Activated CD4-positive, alpha-beta T cell treated with anti-CD3 and anti-CD28 coated beads, Interleukin-10, Interleukin-2, amounts not matched to agents 100 ng/mL and 50 ng/mL, durations not matched to agents 16 hours and 8 hours (primary cell): ENCODE measurements around the gene PWWP2A.
A peak's percentile ranks its signal among the peaks of the same experiment; 100 is the strongest.
"Not testable (repeated sequence)": the region's sequence is repeated elsewhere in the genome, so short reads cannot be mapped to it uniquely, and the experiment has no call there.

Experiments used
- DNase-seq: peaks from one replicate; pipeline ENCODE4 v3.0.0-alpha.2; 2020

PWWP2A gene

DNA sequence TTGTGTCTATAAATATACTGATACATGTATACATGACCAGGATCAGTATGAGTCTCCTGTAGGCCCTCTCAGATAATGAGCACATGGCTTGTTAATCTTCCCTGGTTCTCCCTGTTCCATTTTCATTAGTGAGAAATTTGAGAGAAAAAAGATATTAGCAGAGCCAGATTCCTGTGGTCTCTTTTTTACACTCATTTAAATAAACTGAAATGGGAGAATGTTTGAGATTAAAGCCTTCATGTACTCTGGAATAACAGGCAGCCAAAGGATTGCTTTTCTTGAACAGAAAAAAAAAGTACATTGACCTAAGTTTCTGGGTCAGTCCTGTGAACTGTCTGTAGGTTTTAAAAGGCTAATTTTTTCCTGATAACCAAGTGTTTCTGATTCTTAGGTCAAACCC lies 44.2 kb downstream of the PWWP2A start:
- DNase-seq = no peak

DNA sequence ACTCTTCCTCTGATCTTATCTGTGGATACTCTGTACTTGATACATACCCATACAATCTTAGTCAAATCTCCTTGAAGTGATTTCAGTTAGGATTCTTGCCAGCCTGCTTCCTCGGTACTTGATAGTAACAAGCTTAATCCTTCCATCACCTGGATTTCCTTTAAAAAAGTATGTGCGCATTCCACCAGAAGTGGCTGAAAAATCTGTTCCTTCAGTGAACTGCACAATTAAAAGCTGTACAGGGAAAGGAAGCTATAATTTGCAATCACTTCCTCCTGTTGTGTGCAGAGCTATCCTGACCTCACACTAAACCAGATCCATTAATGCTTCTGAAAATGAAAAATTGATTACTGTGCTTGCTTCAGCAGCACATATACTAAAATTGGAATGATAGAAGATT lies 47.3 kb downstream of the PWWP2A start:
- DNase-seq = no peak

DNA sequence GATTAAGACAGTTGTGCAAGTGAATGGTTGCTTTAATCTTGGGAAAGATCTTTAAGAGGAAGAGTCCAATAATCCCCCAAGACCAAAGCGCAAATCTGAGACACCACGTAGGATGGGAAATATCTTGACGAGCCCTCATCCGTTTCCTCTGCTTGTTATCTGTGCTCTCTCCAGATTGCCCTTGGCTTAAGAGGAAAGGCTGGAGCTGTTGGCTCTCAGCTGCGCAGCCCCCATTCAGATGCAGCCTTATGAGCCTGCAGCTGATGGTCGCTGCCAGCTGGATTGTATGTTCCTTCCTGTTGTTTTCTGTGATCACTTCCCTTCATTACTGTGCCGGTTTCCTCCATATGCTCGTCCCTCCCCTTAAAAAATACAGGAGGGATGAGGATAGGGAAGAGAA lies 47.7 kb downstream of the PWWP2A start:
- no peak for DNase-seq

DNA sequence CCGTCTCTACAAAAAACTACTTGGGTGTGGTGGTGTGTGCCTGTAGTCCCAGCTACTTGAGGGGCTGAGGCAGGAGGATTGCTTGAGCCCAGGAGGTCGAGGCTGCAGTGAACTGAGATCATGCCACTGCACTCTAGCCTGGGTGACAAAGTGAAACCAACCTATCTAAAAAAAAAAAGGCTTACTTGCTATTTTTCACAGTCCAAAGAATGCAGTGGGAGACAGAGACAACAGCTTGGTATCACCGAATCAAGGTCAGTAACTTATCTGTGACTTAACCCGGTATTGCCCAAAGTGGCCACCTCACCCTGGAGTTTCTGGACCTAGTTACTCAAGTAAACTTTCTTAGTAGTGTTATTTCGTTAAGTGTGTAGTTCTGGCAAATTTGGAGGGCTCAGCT lies 50.1 kb downstream of the PWWP2A start:
- not testable (repeated sequence) for DNase-seq

DNA sequence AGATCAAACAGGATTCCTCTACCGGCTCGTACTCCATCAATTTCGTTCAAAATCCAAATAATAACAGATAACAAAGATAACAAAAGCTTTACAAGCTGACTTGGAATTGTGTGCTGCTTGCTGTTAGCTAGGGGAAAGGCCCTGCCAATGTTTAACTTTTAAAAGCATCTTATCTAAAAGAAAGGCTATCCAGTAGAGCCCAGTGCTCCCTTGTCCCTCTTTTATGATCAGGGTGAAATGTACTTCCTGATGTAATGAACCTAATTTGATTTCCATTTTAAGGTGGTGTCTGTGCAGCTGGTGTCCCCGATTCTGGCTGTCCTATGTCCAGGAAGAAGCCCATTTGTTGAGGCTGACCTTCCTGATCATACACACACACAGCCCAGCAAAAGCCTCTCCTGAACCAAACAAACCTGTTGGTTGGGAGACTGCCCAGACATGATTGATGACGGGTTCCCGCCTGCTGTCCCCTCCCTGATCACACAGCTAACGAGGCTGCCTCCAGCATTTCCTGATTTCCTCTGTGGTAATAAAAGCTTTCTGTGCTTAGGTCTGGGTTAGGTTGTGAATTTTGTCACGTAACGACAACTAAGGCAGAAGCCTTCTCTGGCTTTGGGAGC lies 54.1 kb downstream of the PWWP2A start:
- DNase-seq = no peak

DNA sequence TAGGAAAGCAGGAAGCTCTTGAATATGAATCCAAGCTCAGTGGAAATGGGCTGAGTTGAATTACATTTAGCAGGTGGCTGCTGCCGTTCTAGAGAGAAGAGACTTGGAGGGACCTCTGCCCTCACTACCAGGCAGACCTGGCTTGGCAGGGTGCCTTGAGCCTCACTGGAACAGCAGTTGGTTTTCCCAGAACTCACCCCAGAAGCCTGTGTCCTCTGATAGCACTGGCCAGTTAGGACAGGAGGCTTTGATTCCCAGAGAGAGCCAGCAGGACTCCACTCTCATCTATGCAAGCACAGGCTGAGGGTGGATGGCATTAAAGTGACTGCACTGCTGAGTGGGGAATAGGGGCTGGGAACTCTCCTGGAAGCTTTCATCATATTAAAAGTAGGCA lies 54.8 kb downstream of the PWWP2A start:
- no peak for DNase-seq

DNA sequence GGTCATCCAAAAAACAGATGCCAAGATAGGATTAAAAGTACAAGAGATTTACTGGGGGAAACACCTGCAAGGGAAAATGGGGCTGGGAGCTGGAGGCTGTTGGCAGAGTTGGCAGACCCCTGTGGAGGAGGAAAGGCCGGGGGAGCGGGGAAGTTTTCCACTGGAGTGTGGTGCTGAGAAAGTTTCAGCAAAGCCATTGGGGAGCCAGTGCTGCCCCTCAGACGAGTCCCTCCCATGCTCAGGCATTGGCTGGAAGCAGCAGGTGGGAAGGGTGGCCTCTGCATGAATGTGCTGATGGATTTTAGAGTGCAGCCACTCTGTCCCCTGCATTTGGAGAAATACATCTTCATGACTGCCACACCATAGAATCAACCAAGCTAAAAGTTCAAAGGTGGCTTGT lies 57.5 kb downstream of the PWWP2A start:
- DNase-seq = no peak

DNA sequence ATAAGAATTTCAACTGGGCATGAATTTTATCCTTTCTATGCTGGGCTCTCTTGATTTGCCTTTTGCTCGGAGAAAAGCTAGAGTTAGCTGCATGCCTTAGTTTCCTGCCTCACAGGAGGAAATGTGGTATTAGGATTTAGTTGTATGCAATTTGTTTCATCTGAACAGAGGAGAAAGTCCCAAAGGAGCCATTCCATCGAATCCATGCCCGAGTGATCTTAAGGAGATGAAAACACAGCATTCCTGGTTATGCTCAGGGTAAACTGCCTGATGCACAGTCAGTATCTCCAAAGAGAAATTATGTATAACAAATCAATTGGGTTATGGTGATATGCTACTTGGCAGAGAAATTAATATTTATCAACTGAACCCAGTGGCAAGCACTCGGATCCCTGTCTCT lies 59.2 kb downstream of the PWWP2A start:
- DNase-seq = no peak

DNA sequence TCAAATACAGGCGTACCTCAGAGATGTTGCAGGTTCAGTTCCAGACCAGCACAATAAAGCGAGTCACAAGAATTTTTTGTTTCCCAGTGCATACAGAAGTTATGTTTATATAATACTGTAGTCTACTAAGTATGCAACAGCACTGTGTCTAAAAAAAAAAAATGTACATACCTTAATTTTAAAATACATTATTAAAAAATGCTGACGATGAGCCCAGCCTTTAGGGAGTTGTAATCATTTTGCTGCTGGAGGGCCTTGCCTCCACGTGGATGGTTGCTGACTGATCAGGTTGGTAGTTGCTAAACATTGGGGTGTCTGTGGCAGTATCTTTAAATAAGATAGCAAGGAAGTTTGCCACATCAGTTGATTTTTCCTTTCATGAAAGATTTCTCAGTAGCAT lies 62.0 kb downstream of the PWWP2A start:
- DNase-seq = no peak

DNA sequence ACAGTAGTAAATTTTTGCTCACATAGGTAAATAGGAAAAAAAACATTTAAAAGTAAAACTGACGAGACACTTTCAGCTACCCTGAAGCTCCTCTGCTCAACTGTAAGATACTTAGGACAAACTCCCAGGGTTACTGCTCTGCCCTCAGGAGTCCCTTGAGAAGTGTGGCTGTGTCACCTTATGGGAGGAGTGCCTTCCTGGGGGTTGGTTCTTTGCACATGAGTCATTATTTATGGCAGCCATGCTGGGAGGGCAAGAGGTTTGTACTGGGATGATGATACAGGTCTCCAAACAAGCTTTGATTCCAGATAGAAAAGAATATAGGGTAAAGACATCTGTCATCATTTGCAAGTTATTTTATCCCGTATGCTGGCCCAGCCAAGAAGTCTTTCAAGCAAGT lies 64.4 kb downstream of the PWWP2A start:
- no peak for DNase-seq

DNA sequence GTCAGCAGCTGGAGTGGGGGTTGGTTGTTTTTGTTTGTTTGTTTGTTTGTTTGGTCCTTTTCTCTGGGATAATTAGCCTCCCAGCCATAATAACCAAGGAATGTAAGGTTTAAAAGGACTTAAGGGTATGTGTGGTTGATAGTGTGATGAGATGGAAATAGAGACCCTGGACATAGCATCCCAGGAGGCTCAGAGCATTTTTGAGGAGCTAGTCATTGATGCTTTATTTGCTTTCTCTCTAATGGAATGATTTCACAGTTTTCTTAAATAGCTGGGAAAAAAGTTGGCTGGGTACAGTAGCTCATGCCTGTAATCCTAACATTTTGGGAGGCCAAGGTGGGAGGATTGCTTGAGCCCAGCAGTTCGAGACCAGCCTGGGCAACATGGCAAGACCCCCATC lies 65.2 kb downstream of the PWWP2A start:
- no peak for DNase-seq

DNA sequence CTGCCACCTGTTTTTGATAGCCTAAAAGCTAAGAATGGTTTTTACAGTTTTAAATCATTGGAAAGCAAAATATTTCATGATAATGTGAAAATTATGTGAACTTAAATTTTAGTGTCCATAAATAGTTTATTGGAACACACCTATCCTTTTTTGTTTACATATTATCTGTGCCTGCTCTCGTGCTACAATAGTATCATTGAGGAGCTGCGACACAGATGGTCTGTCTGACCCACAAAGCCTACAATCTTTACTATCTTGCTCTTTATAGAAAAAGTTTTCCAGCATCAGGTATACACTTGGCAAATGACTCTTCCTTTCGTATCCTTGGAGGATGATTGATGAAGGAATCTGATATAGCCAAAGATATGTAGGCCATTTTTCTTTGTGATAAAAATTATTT lies 70.2 kb downstream of the PWWP2A start:
- no peak for DNase-seq

DNA sequence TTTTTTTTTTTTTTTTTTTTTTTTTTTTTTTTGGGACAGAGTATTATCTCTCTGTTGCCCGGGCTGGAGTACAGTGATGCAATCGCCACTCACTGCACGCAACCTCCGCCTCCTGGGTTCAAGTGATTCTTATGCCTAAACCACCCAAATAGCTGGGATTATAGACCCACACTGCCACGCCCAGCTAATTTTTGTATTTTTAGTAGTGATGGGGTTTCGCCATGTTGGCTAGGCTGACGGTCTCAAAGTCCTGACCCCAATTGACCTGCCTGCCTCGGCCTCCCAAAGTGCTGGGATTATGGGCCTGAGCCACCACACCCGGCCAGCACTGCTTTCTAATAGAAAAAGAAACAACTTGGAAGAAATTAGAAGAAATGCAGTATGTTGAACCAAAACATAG lies 71.1 kb downstream of the PWWP2A start:
- no peak for DNase-seq

DNA sequence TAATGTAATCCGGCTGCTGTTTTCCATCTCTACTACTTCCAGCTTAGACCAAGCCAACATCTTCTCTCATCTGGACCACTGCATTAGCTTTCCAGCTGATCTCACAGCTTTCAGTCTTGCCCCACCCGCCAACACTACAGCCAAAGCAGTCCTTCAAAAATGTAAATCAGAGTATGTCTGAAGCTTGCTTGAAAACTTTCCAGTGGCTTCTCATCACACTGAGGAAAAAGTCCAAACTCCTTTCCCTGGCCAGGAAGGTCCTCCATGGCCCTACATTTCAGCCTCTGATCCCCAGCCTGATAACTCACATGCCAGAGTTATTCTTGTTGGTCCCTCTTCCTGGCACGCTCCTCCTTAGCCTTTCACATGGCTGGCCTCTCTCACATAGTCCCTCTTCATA lies 71.8 kb downstream of the PWWP2A start:
- no peak for DNase-seq

DNA sequence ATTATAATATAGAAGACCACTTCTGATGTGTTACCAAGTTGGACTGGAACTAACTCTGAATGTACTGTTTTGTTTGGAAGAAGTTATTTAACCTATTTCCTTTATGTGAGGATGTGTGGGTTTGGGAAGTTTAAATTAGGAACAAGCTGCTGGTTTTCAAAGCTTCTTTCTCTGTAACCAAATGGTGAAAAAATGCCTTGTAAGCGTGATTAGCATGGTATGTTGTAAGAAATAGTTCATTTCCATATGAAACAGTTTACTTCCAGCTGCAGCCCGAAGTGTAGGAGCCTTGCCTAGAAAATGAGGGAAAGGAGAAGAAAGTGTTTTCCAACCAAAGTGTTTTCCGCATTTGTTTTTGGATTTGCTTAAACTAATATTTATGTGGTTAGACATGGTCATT lies 74.3 kb downstream of the PWWP2A start:
- DNase-seq = no peak

DNA sequence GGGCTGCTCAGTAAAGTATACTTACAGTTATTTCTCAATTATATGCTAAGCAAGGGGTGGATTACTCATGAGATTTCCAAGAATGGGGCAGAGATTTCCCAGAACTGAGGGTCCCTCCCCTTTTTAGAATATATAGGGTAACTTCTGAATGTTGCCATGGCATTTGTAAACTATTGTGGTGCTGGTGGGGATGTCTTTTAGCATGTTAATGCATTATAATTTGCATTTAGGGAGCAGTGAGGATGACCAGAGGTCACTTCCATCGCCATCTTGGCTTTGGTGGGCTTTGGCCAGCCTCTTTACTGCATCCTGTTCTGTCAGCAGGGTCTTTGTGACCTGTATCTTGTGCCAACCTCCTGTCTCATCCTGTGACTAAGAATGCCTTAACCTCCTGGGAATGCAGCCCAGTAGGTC lies 74.9 kb downstream of the PWWP2A start:
- DNase-seq = peak; percentile 13

DNA sequence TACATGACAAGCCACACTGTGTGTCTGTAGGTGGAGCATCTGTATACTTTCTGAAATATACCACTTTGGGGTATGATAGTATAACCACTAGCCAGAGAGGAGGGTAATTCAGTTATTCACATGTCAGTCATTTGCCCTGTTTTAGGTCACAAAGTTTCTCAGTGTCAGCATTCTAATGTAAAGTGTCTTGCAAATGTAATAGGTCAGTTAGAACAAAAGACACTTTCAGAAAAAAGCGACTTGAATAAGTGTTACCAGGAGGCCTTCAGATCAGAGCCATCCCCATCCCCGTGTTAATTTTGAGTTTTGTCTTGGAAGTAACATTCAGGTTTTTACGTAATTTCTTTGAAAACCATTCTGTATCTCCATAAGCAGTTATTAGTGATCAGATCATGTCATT lies 76.6 kb downstream of the PWWP2A start:
- DNase-seq = no peak
